HFFc6 (cell line): ENCODE measurements around the gene VEPH1. TPM values are rescaled to one million over a fixed set of nuclear protein-coding genes. Genes with fewer than 3 reads are reported as not detected.

ENCODE experiments used
- DNase-seq: peaks from one replicate; pipeline ENCODE4 v3.0.0-alpha.2; 2018
- H3K27ac Mint-ChIP-seq: 2 replicates; pipeline ENCODE4 v1.8.0; 2020; ENCODE audit warnings: mild to moderate bottlenecking, mixed read lengths
- H3K27me3 Mint-ChIP-seq: 2 replicates; pipeline ENCODE4 v1.8.0; 2021; ENCODE audit warnings: mild to moderate bottlenecking, moderate library complexity, mixed read lengths; ENCODE audit not compliant: insufficient read depth
- H3K36me3 Mint-ChIP-seq: 2 replicates; pipeline ENCODE4 v1.8.0; 2021; ENCODE audit warnings: low read depth, mixed read lengths
- H3K4me1 Mint-ChIP-seq: 2 replicates; pipeline ENCODE4 v1.8.0; 2020; ENCODE audit warnings: low read depth, mixed read lengths
- H3K4me3 Mint-ChIP-seq: 2 replicates; pipeline ENCODE4 v1.8.0; 2020; ENCODE audit warnings: mild to moderate bottlenecking, moderate library complexity, mixed read lengths
- H3K9me3 Mint-ChIP-seq: 2 replicates; pipeline ENCODE4 v1.8.0; 2020; ENCODE audit warnings: mild to moderate bottlenecking, mixed read lengths
- CTCF ChIP-seq: fragments of 200-600 bp; sonication (generic); IDR thresholded peaks from 2 replicates; pipeline ENCODE4 v1.5.0; 2021; ENCODE audit warnings: antibody characterized with exemption, mild to moderate bottlenecking
- total RNA-seq, 6 experiments: library from RNA; stranded (reverse); fragmentation: NEBNext Ultra II Directional; extraction: Animal tissue kit (Norgen Biotek cat#: 25700); gene quantifications; 2 replicates in 1 of 6; 3 replicates in 5 of 6; pipeline ENCODE4 v1.2.3, GENCODE V29; 2021

Gene VEPH1
- total RNA-seq, 6 experiments from 2014 or later: 33.3 to 72.7 (median 63.8) TPM

DNA sequence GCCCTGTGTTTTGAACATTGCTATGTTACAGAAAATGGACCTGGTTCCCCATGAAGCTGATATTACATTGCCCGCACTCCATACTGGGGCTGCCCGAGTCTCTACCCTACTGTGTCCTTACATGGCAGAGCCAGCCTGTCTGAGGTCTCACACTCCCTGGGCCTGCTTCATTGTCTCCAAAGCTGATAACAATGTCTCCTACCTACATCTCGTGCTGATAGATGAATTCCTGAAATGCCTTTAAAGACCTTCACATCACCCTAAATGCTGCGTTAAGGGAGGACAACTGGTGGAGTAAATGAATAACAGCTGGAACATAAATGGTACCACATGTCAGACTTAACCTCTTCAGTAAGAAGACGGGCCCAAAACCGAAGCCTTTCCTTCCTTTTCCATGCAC lies 129.4 kb downstream of the VEPH1 start:
- H3K27me3 Mint-ChIP-seq: no peaks in the 10 kb centered on the region
- no peak for TF ChIP-seq CTCF
- no peaks in the 10 kb centered on the region for H3K9me3 Mint-ChIP-seq
- DNase-seq: peak; percentile 29
- peaks cover 68% of the 10 kb centered on the region for H3K4me1 Mint-ChIP-seq
- peaks cover 45% of the 10 kb centered on the region for H3K36me3 Mint-ChIP-seq
- H3K27ac Mint-ChIP-seq: peak overlapping the region; percentile 65
- peak overlapping the region; percentile 9 for H3K4me3 Mint-ChIP-seq

DNA sequence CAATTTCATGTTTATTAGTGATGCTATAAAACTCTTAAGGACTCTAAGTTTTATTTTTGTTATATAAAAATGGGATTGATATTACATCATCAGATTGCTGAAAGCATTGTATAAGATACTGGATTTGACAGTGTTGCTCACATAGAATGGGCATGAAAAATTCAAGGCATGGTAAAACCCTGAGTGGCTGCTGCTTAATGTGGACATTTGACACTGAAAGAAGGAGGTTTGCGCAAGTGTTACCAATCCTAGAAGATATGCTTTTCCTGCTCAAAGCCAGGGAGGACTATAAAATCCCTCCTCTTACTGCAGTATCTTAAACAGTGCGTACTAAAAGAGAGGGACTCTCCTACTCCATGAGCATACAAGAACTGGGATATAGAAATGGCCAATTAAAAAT lies 132.3 kb downstream of the VEPH1 start:
- no peak overlapping the region for H3K27ac Mint-ChIP-seq
- H3K4me1 Mint-ChIP-seq: peaks cover 57% of the 10 kb centered on the region
- peaks cover 26% of the 10 kb centered on the region for H3K36me3 Mint-ChIP-seq
- no peak for TF ChIP-seq CTCF
- H3K27me3 Mint-ChIP-seq: no peaks in the 10 kb centered on the region
- no peak for DNase-seq
- no peak overlapping the region for H3K4me3 Mint-ChIP-seq
- no peaks in the 10 kb centered on the region for H3K9me3 Mint-ChIP-seq

DNA sequence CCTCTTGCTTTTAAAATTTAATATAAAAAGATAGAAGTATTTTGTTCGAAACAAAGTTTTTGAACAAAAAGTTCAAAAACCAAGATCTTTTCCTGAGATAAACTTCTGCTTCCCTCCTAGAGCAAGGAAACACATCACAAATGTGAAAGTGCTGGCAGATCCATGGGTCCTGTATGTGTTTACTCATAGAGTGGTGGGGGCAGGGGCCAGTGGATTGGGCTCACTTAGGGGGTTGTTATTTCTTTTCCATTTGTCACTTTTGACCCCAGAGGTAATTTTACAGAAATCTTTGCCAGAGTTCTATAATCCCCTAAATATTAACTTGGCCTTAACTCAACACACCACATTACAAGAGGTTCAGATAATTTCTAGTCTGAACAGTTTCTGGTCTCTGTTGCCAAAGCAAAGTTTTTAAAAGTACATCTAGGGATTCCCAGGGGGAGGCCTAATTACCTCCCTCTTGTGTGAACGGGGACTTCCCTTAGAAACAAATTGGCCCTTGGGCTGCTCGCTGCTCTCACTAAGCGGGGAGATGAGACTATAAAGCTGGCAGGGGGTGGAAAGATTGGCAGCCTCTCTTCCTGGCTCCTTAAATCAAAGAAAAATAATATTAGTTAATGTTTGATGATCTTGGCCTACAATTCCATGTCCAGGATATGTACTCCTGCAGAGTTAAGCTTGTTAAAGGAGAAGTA lies 133.3 kb downstream of the VEPH1 start:
- no peak overlapping the region; the same call in 1 of the 2 replicates for H3K27ac Mint-ChIP-seq
- peaks cover 18% of the 10 kb centered on the region for H3K36me3 Mint-ChIP-seq
- no peak for TF ChIP-seq CTCF
- no peak for DNase-seq
- H3K9me3 Mint-ChIP-seq: no peaks in the 10 kb centered on the region
- H3K4me1 Mint-ChIP-seq: peaks cover 57% of the 10 kb centered on the region
- H3K27me3 Mint-ChIP-seq: no peaks in the 10 kb centered on the region
- H3K4me3 Mint-ChIP-seq: no peak overlapping the region

DNA sequence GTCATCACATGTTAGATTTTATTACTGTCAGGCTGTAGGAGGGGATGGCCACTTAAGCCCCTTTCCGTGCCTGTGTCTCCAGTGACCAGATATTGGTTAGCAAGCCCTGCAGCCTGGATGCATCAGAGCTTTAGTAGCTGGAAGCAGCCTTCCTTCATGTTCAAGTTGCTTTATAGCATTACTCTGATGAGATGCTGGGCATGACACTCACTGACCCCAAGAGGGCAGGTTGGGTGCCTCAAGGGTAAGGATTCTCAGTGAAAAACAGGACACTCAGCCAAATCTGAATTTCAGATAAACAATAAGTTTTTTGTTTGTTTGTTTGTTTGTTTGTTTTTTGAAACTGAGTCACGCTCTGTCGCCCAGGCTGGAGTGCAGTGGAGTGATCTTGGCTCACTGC lies 135.0 kb downstream of the VEPH1 start:
- H3K4me3 Mint-ChIP-seq: no peak overlapping the region
- peaks cover 19% of the 10 kb centered on the region for H3K36me3 Mint-ChIP-seq
- no peak for DNase-seq
- H3K27me3 Mint-ChIP-seq: no peaks in the 10 kb centered on the region
- no peak overlapping the region for H3K27ac Mint-ChIP-seq
- no peak for TF ChIP-seq CTCF
- no peaks in the 10 kb centered on the region for H3K9me3 Mint-ChIP-seq
- peaks cover 54% of the 10 kb centered on the region for H3K4me1 Mint-ChIP-seq

DNA sequence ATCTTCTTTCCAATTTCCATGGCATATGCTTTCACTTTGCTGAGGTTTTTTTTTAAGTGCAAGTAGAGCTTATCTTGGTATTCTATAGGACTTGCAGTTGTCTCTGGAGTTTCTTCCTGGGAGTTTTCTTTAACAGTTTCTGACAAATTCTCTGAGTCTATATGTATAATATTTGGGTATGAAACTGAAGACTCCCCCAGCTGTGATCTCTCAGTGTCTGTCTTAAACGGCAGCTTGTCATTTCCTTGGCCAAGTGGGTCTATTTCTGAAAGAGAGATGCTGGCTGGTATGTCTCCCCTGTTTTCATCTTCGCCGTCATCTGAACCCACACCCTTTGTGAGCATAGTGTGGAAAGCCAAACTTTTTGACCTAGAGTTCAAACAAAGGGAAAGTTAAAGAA lies 139.8 kb downstream of the VEPH1 start:
- H3K36me3 Mint-ChIP-seq: peaks cover 25% of the 10 kb centered on the region
- no peak for TF ChIP-seq CTCF
- H3K27me3 Mint-ChIP-seq: no peaks in the 10 kb centered on the region
- H3K9me3 Mint-ChIP-seq: no peaks in the 10 kb centered on the region
- no peak overlapping the region; the same call in 1 of the 2 replicates for H3K27ac Mint-ChIP-seq
- H3K4me1 Mint-ChIP-seq: peaks cover 67% of the 10 kb centered on the region
- no peak overlapping the region for H3K4me3 Mint-ChIP-seq
- DNase-seq: no peak
